ENCODE measurements around the gene NBPF14. TPM values are rescaled to one million over a fixed set of nuclear protein-coding genes. Genes with fewer than 3 reads are reported as not detected.
"Not testable (repeated sequence)": the region's sequence is repeated elsewhere in the genome, so short reads cannot be mapped to it uniquely, and the experiment has no call there.

The NBPF14 gene
- total RNA-seq (2014; rRNA removed; shearing (Covaris generic)): 25.5 and 34.7 TPM in 2 replicates

DNA sequence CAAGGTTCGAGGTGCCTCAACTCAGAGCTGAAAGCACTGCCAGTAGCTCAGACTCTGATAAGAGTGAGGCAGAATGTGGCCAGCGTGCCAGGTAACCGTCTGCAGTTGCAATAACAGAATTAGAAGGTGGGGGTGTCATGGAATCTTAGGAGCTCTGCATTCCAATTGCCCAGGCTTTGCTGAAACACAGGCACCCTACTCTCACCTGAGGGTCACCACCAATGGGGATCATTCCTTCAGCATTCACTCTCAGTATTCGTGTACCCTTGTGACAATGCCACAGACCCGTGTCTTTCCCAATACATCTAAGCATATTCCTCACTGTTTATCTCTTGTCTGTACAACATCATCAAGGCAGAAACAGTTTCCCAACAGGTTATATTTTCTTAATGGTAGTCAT, at the start of gene NBPF14:
NBPF14 (minus strand) TSS at position 101 of the 400 bp plus-strand sequence. CDS start 294 bp downstream, outside the sequence.
- not testable (repeated sequence) for H3K27me3 ChIP-seq (replicated peaks); DNase-seq (ENCODE audit: low read depth in 1 of 2, low spot score in 2 of 2); H3K27ac ChIP-seq; H3K4me1 ChIP-seq (replicated peaks); H3K9me3 ChIP-seq (replicated peaks); H3K36me3 ChIP-seq; H3K4me3 ChIP-seq

- not testable (repeated sequence) for H3K4me3 ChIP-seq, H3K27ac ChIP-seq
These were observed 29.6 kb upstream of the NBPF14 start for GRCh38 chr1:148625451-148625850.

GRCh38 chr1:148618216-148618615, 22.4 kb upstream of the NBPF14 start:
- H3K4me3 ChIP-seq; H3K27ac ChIP-seq; H3K4me1 ChIP-seq (replicated peaks); DNase-seq (ENCODE audit: low read depth in 1 of 2, low spot score in 2 of 2); H3K9me3 ChIP-seq (replicated peaks); H3K27me3 ChIP-seq (replicated peaks); H3K36me3 ChIP-seq: not testable (repeated sequence)

More at GRCh38 chr1:148625451-148625850, 29.6 kb upstream of the NBPF14 start:
- DNase-seq (ENCODE audit: low read depth in 1 of 2, low spot score in 2 of 2); H3K36me3 ChIP-seq; H3K27me3 ChIP-seq (replicated peaks); H3K4me1 ChIP-seq (replicated peaks); H3K9me3 ChIP-seq (replicated peaks): not testable (repeated sequence)

DNA sequence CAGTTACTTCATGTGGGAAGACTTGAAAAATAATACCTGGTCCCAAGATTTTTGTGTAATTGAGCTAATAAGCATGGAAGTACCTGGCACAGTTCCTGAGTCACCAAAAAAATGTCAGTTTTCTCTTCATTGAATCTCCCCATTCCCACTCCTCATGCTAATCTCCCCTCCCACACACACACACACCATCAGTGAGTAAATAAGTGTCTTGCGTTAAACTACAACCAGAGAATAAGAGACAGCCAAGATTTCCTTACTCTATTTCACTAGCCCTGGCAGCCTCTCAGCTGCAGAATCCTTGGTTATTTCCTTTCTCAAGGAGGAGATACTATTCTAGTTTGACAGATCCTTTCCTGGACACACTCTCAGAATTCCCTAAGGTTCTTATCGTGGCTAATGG, 9.5 kb upstream of the NBPF14 start:
- H3K27ac ChIP-seq; DNase-seq (ENCODE audit: low read depth in 1 of 2, low spot score in 2 of 2); H3K27me3 ChIP-seq (replicated peaks); H3K4me3 ChIP-seq; H3K9me3 ChIP-seq (replicated peaks); H3K4me1 ChIP-seq (replicated peaks); H3K36me3 ChIP-seq: not testable (repeated sequence)

GRCh38 chr1:148595360-148595759, 451 bp downstream of the NBPF14 start:
- DNase-seq (ENCODE audit: low read depth in 1 of 2, low spot score in 2 of 2); H3K27me3 ChIP-seq (replicated peaks); H3K4me3 ChIP-seq; H3K9me3 ChIP-seq (replicated peaks); H3K4me1 ChIP-seq (replicated peaks); H3K36me3 ChIP-seq; H3K27ac ChIP-seq: not testable (repeated sequence)

DNA sequence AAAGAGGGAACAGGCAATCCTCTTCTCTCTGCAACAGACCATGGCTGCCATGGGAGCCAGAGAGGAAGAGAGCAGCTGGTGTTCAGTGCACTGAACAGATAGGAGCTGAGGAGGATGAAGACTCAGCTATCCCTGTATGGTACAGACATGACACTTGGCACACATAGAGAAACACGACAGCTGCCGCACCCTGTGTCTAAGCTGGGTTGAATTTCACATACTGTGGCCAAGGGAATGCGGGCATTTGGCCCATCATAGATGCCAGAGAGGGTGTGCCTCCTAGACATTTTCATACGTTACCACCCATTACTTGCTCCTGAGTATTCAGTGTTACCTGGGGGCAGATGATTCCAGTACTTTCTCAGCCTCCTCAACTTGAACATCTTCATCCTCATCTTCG, 4.7 kb downstream of the NBPF14 start:
- not testable (repeated sequence) for H3K9me3 ChIP-seq (replicated peaks); H3K36me3 ChIP-seq; H3K27me3 ChIP-seq (replicated peaks); H3K27ac ChIP-seq; H3K4me3 ChIP-seq; H3K4me1 ChIP-seq (replicated peaks); DNase-seq (ENCODE audit: low read depth in 1 of 2, low spot score in 2 of 2)

GRCh38 chr1:148532158-148532557, 63.7 kb downstream of the NBPF14 start:
- not testable (repeated sequence) for DNase-seq (ENCODE audit: low read depth in 1 of 2, low spot score in 2 of 2); H3K27ac ChIP-seq; H3K4me1 ChIP-seq (replicated peaks); H3K9me3 ChIP-seq (replicated peaks); H3K27me3 ChIP-seq (replicated peaks); H3K36me3 ChIP-seq; H3K4me3 ChIP-seq

DNA sequence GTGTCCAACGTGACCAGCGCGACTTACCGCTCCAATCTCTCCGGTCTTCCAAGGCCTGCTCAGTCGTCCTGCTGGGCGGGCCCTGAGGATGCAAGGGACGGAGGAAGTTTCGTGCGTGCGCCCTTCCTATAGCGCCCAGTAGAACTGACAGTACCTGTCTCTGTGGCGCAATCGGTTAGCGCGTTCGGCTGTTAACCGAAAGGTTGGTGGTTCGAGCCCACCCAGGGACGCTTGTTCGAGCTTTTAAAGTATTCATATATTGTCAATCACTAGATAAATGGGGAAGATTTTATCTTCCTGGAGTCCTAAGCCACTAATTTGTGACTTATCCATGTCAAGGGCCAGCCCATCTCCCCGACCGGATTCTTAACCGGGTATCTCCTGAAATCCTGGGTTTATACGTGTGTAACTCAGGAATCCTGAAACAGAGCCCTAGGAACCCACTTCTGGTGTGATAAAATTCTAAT, 66.7 kb downstream of the NBPF14 start:
- not testable (repeated sequence) for H3K27ac ChIP-seq
- peak; percentile 72 to 77 for DNase-seq (ENCODE audit: low read depth in 1 of 2, low spot score in 2 of 2)
- H3K4me3 ChIP-seq: peak overlapping the region; percentile 20; the same call in 1 of the 2 replicates

GRCh38 chr1:148528591-148528990, 67.2 kb downstream of the NBPF14 start:
- not testable (repeated sequence) for H3K9me3 ChIP-seq (replicated peaks); DNase-seq (ENCODE audit: low read depth in 1 of 2, low spot score in 2 of 2); H3K4me1 ChIP-seq (replicated peaks); H3K27ac ChIP-seq; H3K27me3 ChIP-seq (replicated peaks); H3K36me3 ChIP-seq
- H3K4me3 ChIP-seq: peak overlapping the region; percentile 20; the same call in 1 of the 2 replicates

More for the DNA sequence above, 66.7 kb downstream of the NBPF14 start:
- H3K9me3 ChIP-seq (replicated peaks); H3K36me3 ChIP-seq; H3K4me1 ChIP-seq (replicated peaks); H3K27me3 ChIP-seq (replicated peaks): not testable (repeated sequence)

DNA sequence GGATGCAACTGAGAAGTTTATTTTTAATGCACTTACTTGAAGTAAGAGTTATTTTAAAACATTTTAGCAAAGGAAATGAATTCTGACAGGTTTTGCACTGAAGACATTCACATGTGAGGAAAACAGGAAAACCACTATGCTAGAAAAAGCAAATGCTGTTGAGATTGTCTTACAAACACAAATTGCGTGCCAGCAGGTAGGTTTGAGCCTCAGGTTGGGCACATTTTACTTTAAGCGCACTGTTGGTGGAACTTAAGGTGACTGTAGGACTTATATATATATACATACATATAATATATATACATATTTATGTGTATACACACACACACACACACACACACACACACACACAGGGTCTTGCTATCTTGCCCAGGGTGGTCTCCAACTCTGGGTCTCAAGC, 69.2 kb downstream of the NBPF14 start:
- not testable (repeated sequence) for DNase-seq (ENCODE audit: low read depth in 1 of 2, low spot score in 2 of 2); H3K27ac ChIP-seq; H3K4me3 ChIP-seq

GRCh38 chr1:148523205-148524144, 72.3 kb downstream of the NBPF14 start:
- H3K36me3 ChIP-seq; H3K4me3 ChIP-seq; H3K9me3 ChIP-seq (replicated peaks); H3K4me1 ChIP-seq (replicated peaks); H3K27ac ChIP-seq; H3K27me3 ChIP-seq (replicated peaks); DNase-seq (ENCODE audit: low read depth in 1 of 2, low spot score in 2 of 2): not testable (repeated sequence)

More for the DNA sequence above, 69.2 kb downstream of the NBPF14 start:
- H3K27me3 ChIP-seq (replicated peaks); H3K4me1 ChIP-seq (replicated peaks); H3K36me3 ChIP-seq; H3K9me3 ChIP-seq (replicated peaks): not testable (repeated sequence)

DNA sequence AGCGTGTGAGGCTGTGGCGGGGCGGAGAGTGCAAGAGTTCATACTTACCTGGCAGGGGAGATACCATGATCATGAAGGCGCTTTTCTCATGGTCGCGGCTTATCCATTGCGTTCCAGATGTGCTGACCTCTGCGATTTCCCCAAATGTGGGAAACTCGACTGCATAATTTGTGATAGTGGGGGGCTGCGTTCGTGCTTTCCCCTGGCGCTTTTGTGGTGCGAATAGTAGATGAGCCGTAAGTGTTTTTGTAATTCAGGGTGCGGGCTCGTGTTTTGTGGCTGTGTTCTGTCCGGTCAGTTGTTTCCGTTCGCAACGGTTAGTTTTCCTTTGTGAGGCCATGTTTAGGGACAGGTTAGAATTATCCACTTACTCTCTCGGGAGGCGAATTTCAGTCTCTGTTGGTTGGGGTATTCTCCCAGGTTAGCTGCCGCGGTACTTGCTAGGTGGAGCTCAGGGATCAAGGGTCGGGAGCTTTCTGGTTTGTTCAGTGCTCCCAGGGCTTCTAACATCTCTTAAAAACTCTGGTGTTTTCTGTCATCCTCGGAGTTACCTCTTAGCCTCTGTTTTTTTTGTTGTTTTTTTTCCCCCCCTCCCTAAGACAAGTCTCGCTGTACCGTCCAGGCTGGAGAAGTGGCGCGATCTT, 73.1 kb downstream of the NBPF14 start:
- H3K27me3 ChIP-seq (replicated peaks); H3K9me3 ChIP-seq (replicated peaks); H3K27ac ChIP-seq; H3K4me1 ChIP-seq (replicated peaks); H3K4me3 ChIP-seq; H3K36me3 ChIP-seq: not testable (repeated sequence)
- DNase-seq (ENCODE audit: low read depth in 1 of 2, low spot score in 2 of 2): peak; percentile 96 to 97

- not testable (repeated sequence) for H3K36me3 ChIP-seq; H3K27me3 ChIP-seq (replicated peaks); H3K9me3 ChIP-seq (replicated peaks); H3K4me1 ChIP-seq (replicated peaks); H3K4me3 ChIP-seq
- H3K27ac ChIP-seq: peak overlapping the region; percentile 81
- peak; percentile 79 to 86 for DNase-seq (ENCODE audit: low read depth in 1 of 2, low spot score in 2 of 2)
These were observed 73.7 kb downstream of the NBPF14 start for GRCh38 chr1:148522072-148522471.

GRCh38 chr1:148514310-148514709, 81.5 kb downstream of the NBPF14 start:
- not testable (repeated sequence) for H3K9me3 ChIP-seq (replicated peaks); H3K4me3 ChIP-seq; H3K27ac ChIP-seq; DNase-seq (ENCODE audit: low read depth in 1 of 2, low spot score in 2 of 2); H3K27me3 ChIP-seq (replicated peaks); H3K4me1 ChIP-seq (replicated peaks); H3K36me3 ChIP-seq

Data from SJSA1 (cell line).